ENCODE data around the gene SIX1. TPM values are rescaled to one million over a fixed set of nuclear protein-coding genes. Genes with fewer than 3 reads are reported as not detected.

The SIX1 gene
- total and polyA plus RNA-seq, 2 experiments from 2014 or later: 0.35 to 0.71 TPM

DNA sequence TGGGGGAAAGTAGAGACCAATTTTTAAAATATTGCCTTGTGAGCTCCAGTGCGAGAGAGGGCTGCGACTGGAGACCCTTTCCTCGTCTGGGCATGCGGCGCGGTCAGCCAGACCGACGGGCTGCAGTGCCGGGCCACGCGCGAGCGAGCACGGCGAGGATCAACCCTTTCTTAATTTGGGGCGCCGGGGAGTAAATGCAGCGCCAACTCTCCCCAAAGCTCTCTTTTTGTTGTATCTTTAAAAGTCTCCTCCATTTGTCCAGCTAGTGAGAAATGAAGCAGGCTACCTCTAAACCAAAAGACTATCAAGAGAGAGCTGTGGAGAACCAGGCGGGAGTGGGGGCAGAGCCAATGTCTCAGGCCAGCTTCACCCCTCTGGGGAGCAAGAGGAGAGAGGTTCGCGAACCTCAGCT, 1.4 kb downstream of the SIX1 start:
- peak overlapping the region; percentile 64 for H3K4me3 ChIP-seq
- H3F3A ChIP-seq (replicated peaks; ENCODE audit: low read depth): 0 out of 2 replicates have a peak, but pooled peaks cover 24% of the 10 kb centered on the region
- peaks cover 3% of the 10 kb centered on the region; the same call in 1 of the 3 replicates for H3K9me3 Mint-ChIP-seq
- H4K20me1 ChIP-seq (replicated peaks; ENCODE audit: insufficient read depth): peaks cover 17% of the 10 kb centered on the region
- H3K4me1 ChIP-seq (ENCODE audit: insufficient read depth): peaks cover 84% of the 10 kb centered on the region
- H3K4me1 Mint-ChIP-seq: peaks cover 71% of the 10 kb centered on the region
- TF ChIP-seq ZNF331 (CRISPR knock-in tag; IDR thresholded peaks at IDR 0.05; ENCODE audit: low read depth): no peak
- TF ChIP-seq ZNF114 (CRISPR knock-in tag; IDR thresholded peaks at IDR 0.05): no peak
- TF ChIP-seq, protein P1, sequence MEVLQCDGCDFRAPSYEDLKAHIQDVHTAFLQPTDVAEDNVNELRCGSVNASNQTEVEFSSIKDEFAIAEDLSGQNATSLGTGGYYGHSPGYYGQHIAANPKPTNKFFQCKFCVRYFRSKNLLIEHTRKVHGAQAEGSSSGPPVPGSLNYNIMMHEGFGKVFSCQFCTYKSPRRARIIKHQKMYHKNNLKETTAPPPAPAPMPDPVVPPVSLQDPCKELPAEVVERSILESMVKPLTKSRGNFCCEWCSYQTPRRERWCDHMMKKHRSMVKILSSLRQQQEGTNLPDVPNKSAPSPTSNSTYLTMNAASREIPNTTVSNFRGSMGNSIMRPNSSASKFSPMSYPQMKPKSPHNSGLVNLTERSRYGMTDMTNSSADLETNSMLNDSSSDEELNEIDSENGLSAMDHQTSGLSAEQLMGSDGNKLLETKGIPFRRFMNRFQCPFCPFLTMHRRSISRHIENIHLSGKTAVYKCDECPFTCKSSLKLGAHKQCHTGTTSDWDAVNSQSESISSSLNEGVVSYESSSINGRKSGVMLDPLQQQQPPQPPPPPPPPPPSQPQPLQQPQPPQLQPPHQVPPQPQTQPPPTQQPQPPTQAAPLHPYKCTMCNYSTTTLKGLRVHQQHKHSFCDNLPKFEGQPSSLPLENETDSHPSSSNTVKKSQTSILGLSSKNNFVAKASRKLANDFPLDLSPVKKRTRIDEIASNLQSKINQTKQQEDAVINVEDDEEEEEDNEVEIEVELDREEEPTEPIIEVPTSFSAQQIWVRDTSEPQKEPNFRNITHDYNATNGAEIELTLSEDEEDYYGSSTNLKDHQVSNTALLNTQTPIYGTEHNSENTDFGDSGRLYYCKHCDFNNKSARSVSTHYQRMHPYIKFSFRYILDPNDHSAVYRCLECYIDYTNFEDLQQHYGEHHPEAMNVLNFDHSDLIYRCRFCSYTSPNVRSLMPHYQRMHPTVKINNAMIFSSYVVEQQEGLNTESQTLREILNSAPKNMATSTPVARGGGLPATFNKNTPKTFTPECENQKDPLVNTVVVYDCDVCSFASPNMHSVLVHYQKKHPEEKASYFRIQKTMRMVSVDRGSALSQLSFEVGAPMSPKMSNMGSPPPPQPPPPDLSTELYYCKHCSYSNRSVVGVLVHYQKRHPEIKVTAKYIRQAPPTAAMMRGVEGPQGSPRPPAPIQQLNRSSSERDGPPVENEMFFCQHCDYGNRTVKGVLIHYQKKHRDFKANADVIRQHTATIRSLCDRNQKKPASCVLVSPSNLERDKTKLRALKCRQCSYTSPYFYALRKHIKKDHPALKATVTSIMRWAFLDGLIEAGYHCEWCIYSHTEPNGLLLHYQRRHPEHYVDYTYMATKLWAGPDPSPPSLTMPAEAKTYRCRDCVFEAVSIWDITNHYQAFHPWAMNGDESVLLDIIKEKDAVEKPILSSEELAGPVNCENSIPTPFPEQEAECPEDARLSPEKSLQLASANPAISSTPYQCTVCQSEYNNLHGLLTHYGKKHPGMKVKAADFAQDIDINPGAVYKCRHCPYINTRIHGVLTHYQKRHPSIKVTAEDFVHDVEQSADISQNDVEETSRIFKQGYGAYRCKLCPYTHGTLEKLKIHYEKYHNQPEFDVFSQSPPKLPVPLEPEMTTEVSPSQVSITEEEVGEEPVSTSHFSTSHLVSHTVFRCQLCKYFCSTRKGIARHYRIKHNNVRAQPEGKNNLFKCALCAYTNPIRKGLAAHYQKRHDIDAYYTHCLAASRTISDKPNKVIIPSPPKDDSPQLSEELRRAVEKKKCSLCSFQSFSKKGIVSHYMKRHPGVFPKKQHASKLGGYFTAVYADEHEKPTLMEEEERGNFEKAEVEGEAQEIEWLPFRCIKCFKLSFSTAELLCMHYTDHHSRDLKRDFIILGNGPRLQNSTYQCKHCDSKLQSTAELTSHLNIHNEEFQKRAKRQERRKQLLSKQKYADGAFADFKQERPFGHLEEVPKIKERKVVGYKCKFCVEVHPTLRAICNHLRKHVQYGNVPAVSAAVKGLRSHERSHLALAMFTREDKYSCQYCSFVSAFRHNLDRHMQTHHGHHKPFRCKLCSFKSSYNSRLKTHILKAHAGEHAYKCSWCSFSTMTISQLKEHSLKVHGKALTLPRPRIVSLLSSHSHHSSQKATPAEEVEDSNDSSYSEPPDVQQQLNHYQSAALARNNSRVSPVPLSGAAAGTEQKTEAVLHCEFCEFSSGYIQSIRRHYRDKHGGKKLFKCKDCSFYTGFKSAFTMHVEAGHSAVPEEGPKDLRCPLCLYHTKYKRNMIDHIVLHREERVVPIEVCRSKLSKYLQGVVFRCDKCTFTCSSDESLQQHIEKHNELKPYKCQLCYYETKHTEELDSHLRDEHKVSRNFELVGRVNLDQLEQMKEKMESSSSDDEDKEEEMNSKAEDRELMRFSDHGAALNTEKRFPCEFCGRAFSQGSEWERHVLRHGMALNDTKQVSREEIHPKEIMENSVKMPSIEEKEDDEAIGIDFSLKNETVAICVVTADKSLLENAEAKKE (CRISPR knock-in tag; IDR thresholded peaks at IDR 0.05): no peak
- no peak for TF ChIP-seq JUNB (IDR thresholded peaks at IDR 0.05; ENCODE audit: unreplicated experiment)
- TF ChIP-seq EZH2phosphoT487 (IDR thresholded peaks at IDR 0.05; ENCODE audit: unreplicated experiment): no peak
- no peak for TF ChIP-seq POLR2AphosphoS5 (IDR thresholded peaks at IDR 0.05; ENCODE audit: low read depth)
- no peak for TF ChIP-seq STAT1 (IDR thresholded peaks at IDR 0.05; ENCODE audit: unreplicated experiment)
- no peak for TF ChIP-seq EZH2 (IDR thresholded peaks at IDR 0.05; ENCODE audit: low read depth, unreplicated experiment)
- TF ChIP-seq, protein P2, sequence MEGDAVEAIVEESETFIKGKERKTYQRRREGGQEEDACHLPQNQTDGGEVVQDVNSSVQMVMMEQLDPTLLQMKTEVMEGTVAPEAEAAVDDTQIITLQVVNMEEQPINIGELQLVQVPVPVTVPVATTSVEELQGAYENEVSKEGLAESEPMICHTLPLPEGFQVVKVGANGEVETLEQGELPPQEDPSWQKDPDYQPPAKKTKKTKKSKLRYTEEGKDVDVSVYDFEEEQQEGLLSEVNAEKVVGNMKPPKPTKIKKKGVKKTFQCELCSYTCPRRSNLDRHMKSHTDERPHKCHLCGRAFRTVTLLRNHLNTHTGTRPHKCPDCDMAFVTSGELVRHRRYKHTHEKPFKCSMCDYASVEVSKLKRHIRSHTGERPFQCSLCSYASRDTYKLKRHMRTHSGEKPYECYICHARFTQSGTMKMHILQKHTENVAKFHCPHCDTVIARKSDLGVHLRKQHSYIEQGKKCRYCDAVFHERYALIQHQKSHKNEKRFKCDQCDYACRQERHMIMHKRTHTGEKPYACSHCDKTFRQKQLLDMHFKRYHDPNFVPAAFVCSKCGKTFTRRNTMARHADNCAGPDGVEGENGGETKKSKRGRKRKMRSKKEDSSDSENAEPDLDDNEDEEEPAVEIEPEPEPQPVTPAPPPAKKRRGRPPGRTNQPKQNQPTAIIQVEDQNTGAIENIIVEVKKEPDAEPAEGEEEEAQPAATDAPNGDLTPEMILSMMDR (conservative IDR thresholded peaks at IDR 0.05; ENCODE audit: low read depth in 2 of 2): no peak
- no peak for TF ChIP-seq CREB1 (CRISPR knock-in tag; IDR thresholded peaks at IDR 0.05; ENCODE audit: low read depth)
- TF ChIP-seq, protein P3, sequence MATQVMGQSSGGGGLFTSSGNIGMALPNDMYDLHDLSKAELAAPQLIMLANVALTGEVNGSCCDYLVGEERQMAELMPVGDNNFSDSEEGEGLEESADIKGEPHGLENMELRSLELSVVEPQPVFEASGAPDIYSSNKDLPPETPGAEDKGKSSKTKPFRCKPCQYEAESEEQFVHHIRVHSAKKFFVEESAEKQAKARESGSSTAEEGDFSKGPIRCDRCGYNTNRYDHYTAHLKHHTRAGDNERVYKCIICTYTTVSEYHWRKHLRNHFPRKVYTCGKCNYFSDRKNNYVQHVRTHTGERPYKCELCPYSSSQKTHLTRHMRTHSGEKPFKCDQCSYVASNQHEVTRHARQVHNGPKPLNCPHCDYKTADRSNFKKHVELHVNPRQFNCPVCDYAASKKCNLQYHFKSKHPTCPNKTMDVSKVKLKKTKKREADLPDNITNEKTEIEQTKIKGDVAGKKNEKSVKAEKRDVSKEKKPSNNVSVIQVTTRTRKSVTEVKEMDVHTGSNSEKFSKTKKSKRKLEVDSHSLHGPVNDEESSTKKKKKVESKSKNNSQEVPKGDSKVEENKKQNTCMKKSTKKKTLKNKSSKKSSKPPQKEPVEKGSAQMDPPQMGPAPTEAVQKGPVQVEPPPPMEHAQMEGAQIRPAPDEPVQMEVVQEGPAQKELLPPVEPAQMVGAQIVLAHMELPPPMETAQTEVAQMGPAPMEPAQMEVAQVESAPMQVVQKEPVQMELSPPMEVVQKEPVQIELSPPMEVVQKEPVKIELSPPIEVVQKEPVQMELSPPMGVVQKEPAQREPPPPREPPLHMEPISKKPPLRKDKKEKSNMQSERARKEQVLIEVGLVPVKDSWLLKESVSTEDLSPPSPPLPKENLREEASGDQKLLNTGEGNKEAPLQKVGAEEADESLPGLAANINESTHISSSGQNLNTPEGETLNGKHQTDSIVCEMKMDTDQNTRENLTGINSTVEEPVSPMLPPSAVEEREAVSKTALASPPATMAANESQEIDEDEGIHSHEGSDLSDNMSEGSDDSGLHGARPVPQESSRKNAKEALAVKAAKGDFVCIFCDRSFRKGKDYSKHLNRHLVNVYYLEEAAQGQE (IDR thresholded peaks at IDR 0.05; ENCODE audit: unreplicated experiment): no peak
- no peak for TF ChIP-seq NANOG (IDR thresholded peaks at IDR 0.05; ENCODE audit: borderline replicate concordance)
- TF ChIP-seq, protein P4, sequence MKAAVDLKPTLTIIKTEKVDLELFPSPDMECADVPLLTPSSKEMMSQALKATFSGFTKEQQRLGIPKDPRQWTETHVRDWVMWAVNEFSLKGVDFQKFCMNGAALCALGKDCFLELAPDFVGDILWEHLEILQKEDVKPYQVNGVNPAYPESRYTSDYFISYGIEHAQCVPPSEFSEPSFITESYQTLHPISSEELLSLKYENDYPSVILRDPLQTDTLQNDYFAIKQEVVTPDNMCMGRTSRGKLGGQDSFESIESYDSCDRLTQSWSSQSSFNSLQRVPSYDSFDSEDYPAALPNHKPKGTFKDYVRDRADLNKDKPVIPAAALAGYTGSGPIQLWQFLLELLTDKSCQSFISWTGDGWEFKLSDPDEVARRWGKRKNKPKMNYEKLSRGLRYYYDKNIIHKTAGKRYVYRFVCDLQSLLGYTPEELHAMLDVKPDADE (IDR thresholded peaks at IDR 0.05): no peak
- H3K4me2 ChIP-seq: peak overlapping the region; percentile 80
- H2AFZ ChIP-seq: 0 out of 2 replicates have a peak overlapping the region, but pooled peaks have one; percentile 7
- H3K9me2 ChIP-seq (ENCODE audit: insufficient read depth): no peaks in the 10 kb centered on the region
- ATAC-seq: no peak
- peak; percentile 40 for DNase-seq (ENCODE audit: low spot score)
- H3K27ac Mint-ChIP-seq: no peak overlapping the region
- H3K27ac ChIP-seq (ENCODE audit: low read depth): no peak overlapping the region
- H3K27me3 ChIP-seq (ENCODE audit: insufficient read depth): peaks cover 100% of the 10 kb centered on the region
- H3K4me3 Mint-ChIP-seq: peak overlapping the region; percentile 65
- H3K36me3 Mint-ChIP-seq (ENCODE audit: low read depth): no peaks in the 10 kb centered on the region; the same call in 2 of the 3 replicates
- H3K79me2 ChIP-seq (replicated peaks; ENCODE audit: insufficient read depth): no peaks in the 10 kb centered on the region
- peaks cover 99% of the 10 kb centered on the region for H3K27me3 Mint-ChIP-seq (ENCODE audit: insufficient read depth, low read depth, poor library complexity)
- no peaks in the 10 kb centered on the region for H3K36me3 ChIP-seq (ENCODE audit: insufficient read depth)
